SK-N-SH (cell line): Measurements from ENCODE around the gene AGPAT3. TPM values are rescaled to one million over a fixed set of nuclear protein-coding genes. Genes with fewer than 3 reads are reported as not detected.

Experiments
- CTCF ChIA-PET: fragments of 300-600, 350-600 bp; formaldehyde crosslinking; extraction: SDS; loops from one replicate; lab custom pipeline; 2021; lab: Yijun Ruan, JAX
- POLR2A ChIA-PET: fragments of 350-600 bp; sonication (Branson Sonifier 250); formaldehyde crosslinking; extraction: SDS; loops from one replicate; lab custom pipeline; 2020; ENCODE audit warnings: antibody characterized with exemption, inconsistent platforms; lab: Yijun Ruan, JAX
- DNase-seq: peaks from one replicate; pipeline ENCODE4 v3.0.0; 2012
- H2AFZ ChIP-seq: fragments of 200-600 bp; sonication (generic); 2 replicates; pipeline ENCODE4 v1.8.1; 2016; ENCODE audit warnings: antibody characterized with exemption, mild to moderate bottlenecking, low read depth
- H3F3A ChIP-seq: fragments of 200-600 bp; sonication (generic); replicated peaks from 2 replicates; pipeline ENCODE3; 2016; ENCODE audit warnings: antibody characterized with exemption, mild to moderate bottlenecking; ENCODE audit not compliant: insufficient read depth
- H3K27ac ChIP-seq, 2 experiments: fragments of 200-500 bp in 1 of 2; fragments of 200-600 bp in 1 of 2; sonication (Bioruptor generic) in 1 of 2; sonication (generic), shearing (Covaris generic) in 1 of 2; 2 replicates each; pipeline versions ENCODE4 v1.5.1 to v1.6.1; 2014 to 2016; ENCODE audit warnings: low read depth in 2 of 2, inconsistent platforms in 1 of 2, low read length in 1 of 2, mild to moderate bottlenecking in 1 of 2, mixed read lengths in 1 of 2
- H3K27me3 ChIP-seq: fragments of 200-600 bp; sonication (generic), shearing (Covaris generic); 2 replicates; pipeline ENCODE4 v1.6.1; 2016; ENCODE audit warnings: mixed run types; ENCODE audit not compliant: insufficient read depth
- H3K36me3 ChIP-seq, 2 experiments: fragments of 200-500 bp in 1 of 2; fragments of 200-600 bp in 1 of 2; sonication (Bioruptor generic) in 1 of 2; sonication (generic) in 1 of 2; replicated peaks in 1 of 2; 2 replicates each; pipeline versions ENCODE3 to v1.5.1; 2014 to 2016; ENCODE audit warnings: low read length in 1 of 2, mild to moderate bottlenecking in 1 of 2; ENCODE audit not compliant: insufficient read depth in 2 of 2, control insufficient read depth in 1 of 2
- H3K4me1 ChIP-seq, 2 experiments: fragments of 200-500 bp in 1 of 2; fragments of 200-600 bp in 1 of 2; sonication (Bioruptor generic) in 1 of 2; sonication (generic), shearing (Covaris generic) in 1 of 2; 2 replicates each; pipeline versions ENCODE4 v1.5.1 to v1.6.1; 2014 to 2016; ENCODE audit warnings: low read depth in 1 of 2, low read length in 1 of 2, mixed run types in 1 of 2; ENCODE audit not compliant: insufficient read depth in 2 of 2, control insufficient read depth in 1 of 2
- H3K4me2 ChIP-seq: fragments of 200-600 bp; sonication (generic), shearing (Covaris generic); 2 replicates; pipeline ENCODE4 v1.6.1; 2017; ENCODE audit warnings: mixed run types
- H3K4me3 ChIP-seq, 2 experiments: fragments of 200-500 bp in 1 of 2; fragments of 200-600 bp in 1 of 2; sonication (Bioruptor generic) in 1 of 2; sonication (generic), shearing (Covaris generic) in 1 of 2; 2 replicates each; pipeline versions ENCODE4 v1.5.1 to v1.8.1; 2014 to 2016; ENCODE audit warnings: low read depth in 2 of 2, inconsistent platforms in 1 of 2, low read length in 1 of 2, mild to moderate bottlenecking in 1 of 2, mixed read lengths in 1 of 2, moderate library complexity in 1 of 2
- H3K79me2 ChIP-seq: fragments of 200-600 bp; sonication (generic); 2 replicates; pipeline ENCODE4 v1.8.1; 2017; ENCODE audit warnings: mild to moderate bottlenecking; ENCODE audit not compliant: insufficient read depth
- H3K9ac ChIP-seq: fragments of 200-600 bp; sonication (generic); 2 replicates; pipeline ENCODE4 v1.6.1; 2017; ENCODE audit warnings: mixed run types
- H3K9me2 ChIP-seq: fragments of 200-600 bp; sonication (generic); 2 replicates; pipeline ENCODE4 v1.6.1; 2017; ENCODE audit warnings: mixed run types
- H3K9me3 ChIP-seq: fragments of 200-600 bp; sonication (generic); 2 replicates; pipeline ENCODE4 v1.6.1; 2017; ENCODE audit warnings: mixed run types, mild to moderate bottlenecking, moderate library complexity
- H4K20me1 ChIP-seq: fragments of 200-600 bp; sonication (generic); 2 replicates; pipeline ENCODE4 v1.6.1; 2017; ENCODE audit warnings: mild to moderate bottlenecking, mixed run types; ENCODE audit not compliant: insufficient read depth
- CHD2 ChIP-seq: fragments of 150-350 bp; IDR thresholded peaks from 2 replicates; pipeline ENCODE4 v1.6.1; 2018; ENCODE audit warnings: low read length; ENCODE audit not compliant: partially characterized antibody
- EP300 ChIP-seq, 2 experiments: IDR thresholded peaks; 2 replicates each; pipeline versions ENCODE4 v1.4.0 to v1.6.1; 2012; ENCODE audit warnings: borderline replicate concordance in 1 of 2, low read depth in 1 of 2, low read length in 1 of 2
- EZH2phosphoT487 ChIP-seq: fragments of 200-600 bp; sonication (generic); IDR thresholded peaks from 2 replicates; pipeline ENCODE4 v1.6.1; 2017; ENCODE audit warnings: low read depth, mixed run types, mild to moderate bottlenecking, antibody characterized with exemption, moderate library complexity, borderline replicate concordance
- FOSL2 ChIP-seq: IDR thresholded peaks from 2 replicates; pipeline ENCODE4 v1.4.0; 2012; ENCODE audit warnings: low read depth, mild to moderate bottlenecking, moderate library complexity, borderline replicate concordance
- FOXM1 ChIP-seq: IDR thresholded peaks from 2 replicates; pipeline ENCODE4 v1.4.0; 2012; ENCODE audit warnings: low read depth, mild to moderate bottlenecking
- GABPA ChIP-seq: IDR thresholded peaks from 2 replicates; pipeline ENCODE4 v1.4.0; 2012; ENCODE audit warnings: low read depth, mild to moderate bottlenecking
- JUND ChIP-seq: IDR thresholded peaks from 2 replicates; pipeline ENCODE4 v1.4.0; 2012
- MEF2A ChIP-seq: IDR thresholded peaks from 2 replicates; pipeline ENCODE4 v1.4.0; 2012; ENCODE audit warnings: low read depth, borderline replicate concordance
- MXI1 ChIP-seq: IDR thresholded peaks from 2 replicates; pipeline ENCODE4 v1.6.1; 2012; ENCODE audit warnings: mild to moderate bottlenecking, low read depth, low read length, improper control_type of control experiment
- NFIC ChIP-seq: IDR thresholded peaks from 2 replicates; pipeline ENCODE4 v1.4.0; 2012; ENCODE audit warnings: borderline replicate concordance
- RCOR1 ChIP-seq: fragments of 150-350 bp; IDR thresholded peaks from 2 replicates; pipeline ENCODE4 v1.6.1; 2017; ENCODE audit warnings: antibody characterized with exemption, low read length
- RFX5 ChIP-seq: IDR thresholded peaks from 2 replicates; pipeline ENCODE4 v1.6.1; 2012; ENCODE audit warnings: mild to moderate bottlenecking, improper control_type of control experiment, low read length
- RXRA ChIP-seq: IDR thresholded peaks from 2 replicates; pipeline ENCODE4 v1.4.0; 2012; ENCODE audit warnings: low read depth, mild to moderate bottlenecking, borderline replicate concordance
- SIN3A ChIP-seq: IDR thresholded peaks from 2 replicates; pipeline ENCODE4 v1.6.1; 2012; ENCODE audit warnings: low read depth, mild to moderate bottlenecking, low read length, moderate library complexity, borderline replicate concordance
- TAF1 ChIP-seq: IDR thresholded peaks from 2 replicates; pipeline ENCODE4 v1.6.1; 2012; ENCODE audit warnings: low read depth, mild to moderate bottlenecking, low read length, moderate library complexity, borderline replicate concordance
- TCF12 ChIP-seq: IDR thresholded peaks from 2 replicates; pipeline ENCODE4 v1.4.0; 2012
- TEAD4 ChIP-seq: IDR thresholded peaks from 2 replicates; pipeline ENCODE4 v1.4.0; 2012; ENCODE audit warnings: mild to moderate bottlenecking, borderline replicate concordance; ENCODE audit not compliant: insufficient read depth
- YY1 ChIP-seq: IDR thresholded peaks from 2 replicates; pipeline ENCODE4 v1.4.0; 2012; ENCODE audit warnings: low read depth, mild to moderate bottlenecking
- WGBS: methylation state at CpG from one replicate; pipeline ENCODE4 v1.1.6; 2017; ENCODE audit warnings: low lambda C conversion rate; 5-methylcytosine and 5-hydroxymethylcytosine counted together
- polyA plus RNA-seq, 3 experiments: library from polyadenylated mRNA; depleted of rRNA; stranded (reverse); fragments of >200 nt; gene quantifications; 2 replicates each; pipeline ENCODE4 v1.2.3, GENCODE V29; 2012
- TF ChIP-seq, protein P1 (sequence below): IDR thresholded peaks from 2 replicates; pipeline ENCODE4 v1.4.0; 2012; ENCODE audit warnings: low read depth, borderline replicate concordance
- TF ChIP-seq, protein P2 (sequence below): IDR thresholded peaks from 2 replicates; pipeline ENCODE4; 2012
- TF ChIP-seq, protein P3 (sequence below): IDR thresholded peaks from 2 replicates; pipeline ENCODE4 v1.4.0; 2012; ENCODE audit warnings: low read depth, borderline replicate concordance

Gene AGPAT3
- polyA plus RNA-seq, 1 of the 3 experiments (the other 2 are of a cell fraction) = 35.3 TPM

DNA sequence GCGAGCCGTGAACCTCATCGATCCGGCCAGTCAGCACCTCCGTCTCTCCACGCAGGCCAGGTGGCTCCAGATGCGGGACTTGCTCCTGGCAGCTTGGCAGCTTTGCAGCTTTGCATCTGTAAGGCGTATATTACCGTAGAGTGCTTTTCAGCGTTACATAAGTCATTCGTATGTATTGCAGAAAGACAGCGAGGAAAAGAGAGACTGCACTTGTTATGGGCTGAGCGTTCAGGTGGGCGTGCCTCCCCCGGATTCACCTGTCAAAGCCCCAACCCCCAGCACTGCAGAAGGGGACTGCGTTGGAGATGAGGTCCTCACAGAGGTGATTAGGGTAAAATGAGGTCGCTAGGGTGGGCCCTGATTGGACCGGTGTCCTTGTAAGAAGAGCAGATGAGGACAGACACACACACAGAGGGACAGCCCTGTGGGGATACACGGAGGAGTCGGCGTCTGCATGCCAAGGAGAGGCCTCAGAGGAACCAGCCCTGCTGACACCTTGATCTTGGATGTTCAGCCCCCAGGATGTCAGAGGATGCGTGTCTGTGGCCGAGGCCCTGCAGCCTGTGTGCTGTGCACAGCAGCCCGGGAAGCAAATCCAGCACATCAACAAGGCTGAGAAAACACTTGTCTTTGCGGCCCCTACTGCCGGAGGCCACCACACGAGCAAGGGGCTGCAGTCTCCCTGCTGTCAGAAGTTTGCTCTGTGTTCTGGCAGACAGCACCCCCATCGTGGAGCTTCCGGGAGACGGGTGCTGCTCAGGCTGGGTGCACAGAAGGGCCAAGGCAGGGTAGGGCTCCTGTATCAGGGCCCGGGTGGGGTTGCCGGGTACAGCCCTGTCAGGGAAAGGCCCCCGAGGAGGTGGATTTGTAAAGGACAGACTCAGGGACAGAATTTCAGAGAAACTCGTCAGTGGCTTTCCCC lies 10.9 kb upstream of the AGPAT3 start:
- POLR2A ChIA-PET = no interaction called here
- CTCF ChIA-PET = no interaction called here

DNA sequence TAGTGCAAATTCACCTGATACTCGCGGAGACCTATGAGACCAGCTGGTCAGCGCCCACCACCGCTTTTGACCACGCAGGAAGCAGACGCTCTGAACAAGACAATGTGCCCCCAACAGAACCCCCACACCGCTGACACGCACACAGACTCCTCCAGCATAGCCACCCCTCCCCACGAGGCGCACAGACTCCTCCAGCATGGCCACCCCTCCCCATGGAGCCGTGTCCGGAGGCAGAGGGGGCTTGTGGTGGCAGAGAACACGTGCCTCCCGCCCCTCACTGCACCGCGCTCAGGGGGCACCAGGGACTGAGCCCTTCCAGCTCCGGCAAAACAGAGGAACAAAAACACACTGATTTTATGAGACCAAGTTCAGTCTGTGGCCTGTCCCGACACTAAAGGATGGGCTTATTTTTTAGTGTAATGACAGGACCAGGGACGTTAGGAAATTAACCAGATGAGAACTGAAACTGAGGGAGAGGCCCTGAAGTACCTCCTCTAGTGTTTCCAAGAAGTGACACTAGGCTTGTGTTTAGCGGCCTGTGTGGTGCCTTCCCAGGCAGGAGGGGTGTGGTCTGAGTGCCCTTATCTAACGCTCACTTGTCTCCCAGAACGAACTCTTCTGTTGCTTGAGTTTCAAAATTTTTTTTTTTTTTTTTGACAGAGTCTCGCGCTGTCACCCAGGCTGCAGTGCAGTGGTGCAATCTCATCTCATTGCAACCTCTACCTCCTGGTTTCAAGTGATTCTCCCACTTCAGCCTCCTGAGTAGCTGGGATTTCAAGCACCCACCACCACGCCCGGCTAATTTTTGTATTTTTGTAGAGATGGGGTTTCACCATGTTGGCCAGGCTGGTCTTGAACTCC lies 10.0 kb upstream of the AGPAT3 start:
- no peaks in the 10 kb centered on the region for H3K79me2 ChIP-seq
- no peak for DNase-seq
- H3K9me2 ChIP-seq = no peaks in the 10 kb centered on the region
- ChIA-PET CTCF (no interaction called here), POLR2A (no interaction called here)
- no peaks in the 10 kb centered on the region for H3K9me3 ChIP-seq
- H3K9ac ChIP-seq = no peak overlapping the region
- H3K27me3 ChIP-seq = no peaks in the 10 kb centered on the region
- no peaks in the 10 kb centered on the region for H3F3A ChIP-seq
- H3K4me2 ChIP-seq = no peak overlapping the region
- H3K4me1 ChIP-seq = peaks cover 0 to 2% of the 10 kb centered on the region in 2 experiments; a peak in 1 of 4 replicates
- H4K20me1 ChIP-seq = no peaks in the 10 kb centered on the region
- WGBS = 82% methylated on average over 20 of the region's 26 CpGs
- H2AFZ ChIP-seq = no peak overlapping the region
- H3K4me3 ChIP-seq = no peak overlapping the region
- H3K27ac ChIP-seq = no peak overlapping the region
- no peaks in the 10 kb centered on the region for H3K36me3 ChIP-seq
- no peak for TF ChIP-seq SIN3A
- TF ChIP-seq TEAD4 = no peak
- TF ChIP-seq MEF2A = no peak
- TF ChIP-seq RXRA = no peak
- TF ChIP-seq, protein P1, sequence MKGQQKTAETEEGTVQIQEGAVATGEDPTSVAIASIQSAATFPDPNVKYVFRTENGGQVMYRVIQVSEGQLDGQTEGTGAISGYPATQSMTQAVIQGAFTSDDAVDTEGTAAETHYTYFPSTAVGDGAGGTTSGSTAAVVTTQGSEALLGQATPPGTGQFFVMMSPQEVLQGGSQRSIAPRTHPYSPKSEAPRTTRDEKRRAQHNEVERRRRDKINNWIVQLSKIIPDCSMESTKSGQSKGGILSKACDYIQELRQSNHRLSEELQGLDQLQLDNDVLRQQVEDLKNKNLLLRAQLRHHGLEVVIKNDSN = no peak
- TF ChIP-seq TAF1 = no peak
- no peak for TF ChIP-seq RCOR1
- no peak for TF ChIP-seq FOXM1
- no peak for TF ChIP-seq JUND
- no peak for TF ChIP-seq CHD2
- TF ChIP-seq, protein P2, sequence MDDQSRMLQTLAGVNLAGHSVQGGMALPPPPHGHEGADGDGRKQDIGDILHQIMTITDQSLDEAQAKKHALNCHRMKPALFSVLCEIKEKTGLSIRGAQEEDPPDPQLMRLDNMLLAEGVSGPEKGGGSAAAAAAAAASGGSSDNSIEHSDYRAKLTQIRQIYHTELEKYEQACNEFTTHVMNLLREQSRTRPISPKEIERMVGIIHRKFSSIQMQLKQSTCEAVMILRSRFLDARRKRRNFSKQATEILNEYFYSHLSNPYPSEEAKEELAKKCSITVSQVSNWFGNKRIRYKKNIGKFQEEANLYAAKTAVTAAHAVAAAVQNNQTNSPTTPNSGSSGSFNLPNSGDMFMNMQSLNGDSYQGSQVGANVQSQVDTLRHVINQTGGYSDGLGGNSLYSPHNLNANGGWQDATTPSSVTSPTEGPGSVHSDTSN = no peak
- TF ChIP-seq FOSL2 = no peak
- TF ChIP-seq TCF12 = no peak
- no peak for TF ChIP-seq EZH2phosphoT487

More for the DNA sequence above, 10.9 kb upstream of the AGPAT3 start:
- Histone ChIP-seq H3K9me2 (no peaks in the 10 kb centered on the region), H3K27ac (no peak overlapping the region), H3K36me3 (no peaks in the 10 kb centered on the region), H3K27me3 (no peaks in the 10 kb centered on the region), H3K79me2 (no peaks in the 10 kb centered on the region), H3F3A (no peaks in the 10 kb centered on the region), H3K9me3 (no peaks in the 10 kb centered on the region), H3K4me2 (no peak overlapping the region), H2AFZ (no peak overlapping the region), H3K4me3 (no peak overlapping the region), H3K4me1 (peaks cover 0 to 2% of the 10 kb centered on the region in 2 experiments; a peak in 1 of 4 replicates), H3K9ac (no peak overlapping the region), H4K20me1 (no peaks in the 10 kb centered on the region)
- no peak for DNase-seq
- 75% methylated on average over 23 of the region's 34 CpGs for WGBS
- TF ChIP-seq, protein P3, sequence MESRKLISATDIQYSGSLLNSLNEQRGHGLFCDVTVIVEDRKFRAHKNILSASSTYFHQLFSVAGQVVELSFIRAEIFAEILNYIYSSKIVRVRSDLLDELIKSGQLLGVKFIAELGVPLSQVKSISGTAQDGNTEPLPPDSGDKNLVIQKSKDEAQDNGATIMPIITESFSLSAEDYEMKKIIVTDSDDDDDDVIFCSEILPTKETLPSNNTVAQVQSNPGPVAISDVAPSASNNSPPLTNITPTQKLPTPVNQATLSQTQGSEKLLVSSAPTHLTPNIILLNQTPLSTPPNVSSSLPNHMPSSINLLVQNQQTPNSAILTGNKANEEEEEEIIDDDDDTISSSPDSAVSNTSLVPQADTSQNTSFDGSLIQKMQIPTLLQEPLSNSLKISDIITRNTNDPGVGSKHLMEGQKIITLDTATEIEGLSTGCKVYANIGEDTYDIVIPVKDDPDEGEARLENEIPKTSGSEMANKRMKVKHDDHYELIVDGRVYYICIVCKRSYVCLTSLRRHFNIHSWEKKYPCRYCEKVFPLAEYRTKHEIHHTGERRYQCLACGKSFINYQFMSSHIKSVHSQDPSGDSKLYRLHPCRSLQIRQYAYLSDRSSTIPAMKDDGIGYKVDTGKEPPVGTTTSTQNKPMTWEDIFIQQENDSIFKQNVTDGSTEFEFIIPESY = no peak
- TF ChIP-seq TCF12 = no peak
- TF ChIP-seq TEAD4 = no peak
- TF ChIP-seq GABPA = no peak
- no peak for TF ChIP-seq MXI1
- no peak for TF ChIP-seq NFIC
- TF ChIP-seq YY1 = no peak
- TF ChIP-seq FOXM1 = no peak
- TF ChIP-seq FOSL2 = no peak
- TF ChIP-seq RFX5 = no peak
- no peak for TF ChIP-seq EP300 (IDR thresholded peaks at IDR 0.05; ENCODE audit: borderline replicate concordance in 1 of 2, low read depth in 1 of 2, low read length in 1 of 2)
